ENCODE measurements around the gene GALM. TPM values are rescaled to one million over a fixed set of nuclear protein-coding genes. Genes with fewer than 3 reads are reported as not detected.

Gene GALM
- total RNA-seq, 2 experiments from 2014 or later, result 38.3 to 40.6 TPM

- ChIA-PET POLR2A (interaction anchor here (5.5 kb wide), 1 partner anchor 11 kb away, joined by 97 read pairs; the partner anchor contains the start of gene SRSF7), CTCF (interaction anchor here (0.7 to 8.3 kb wide), 5 partner anchors 129 to 174 kb away, joined by 3 to 95 read pairs (median 5); no protein-coding TSS in a partner anchor)
- Mint-ChIP-seq H3K4me3 (no peak overlapping the region), H3K4me1 (ENCODE audit: low read depth) (peaks cover 31% of the 10 kb centered on the region), H3K36me3 (ENCODE audit: low read depth) (peaks cover 69% of the 10 kb centered on the region), H3K9me3 (peaks cover 2% of the 10 kb centered on the region), H3K27ac (peak overlapping the region; percentile 12), H3K27me3 (no peaks in the 10 kb centered on the region)
- intact Hi-C loops (cut with micrococcal nuclease), result no loop called here
- ATAC-seq (no peak), DNase-seq (no peak)
- TF ChIP-seq, protein P1, sequence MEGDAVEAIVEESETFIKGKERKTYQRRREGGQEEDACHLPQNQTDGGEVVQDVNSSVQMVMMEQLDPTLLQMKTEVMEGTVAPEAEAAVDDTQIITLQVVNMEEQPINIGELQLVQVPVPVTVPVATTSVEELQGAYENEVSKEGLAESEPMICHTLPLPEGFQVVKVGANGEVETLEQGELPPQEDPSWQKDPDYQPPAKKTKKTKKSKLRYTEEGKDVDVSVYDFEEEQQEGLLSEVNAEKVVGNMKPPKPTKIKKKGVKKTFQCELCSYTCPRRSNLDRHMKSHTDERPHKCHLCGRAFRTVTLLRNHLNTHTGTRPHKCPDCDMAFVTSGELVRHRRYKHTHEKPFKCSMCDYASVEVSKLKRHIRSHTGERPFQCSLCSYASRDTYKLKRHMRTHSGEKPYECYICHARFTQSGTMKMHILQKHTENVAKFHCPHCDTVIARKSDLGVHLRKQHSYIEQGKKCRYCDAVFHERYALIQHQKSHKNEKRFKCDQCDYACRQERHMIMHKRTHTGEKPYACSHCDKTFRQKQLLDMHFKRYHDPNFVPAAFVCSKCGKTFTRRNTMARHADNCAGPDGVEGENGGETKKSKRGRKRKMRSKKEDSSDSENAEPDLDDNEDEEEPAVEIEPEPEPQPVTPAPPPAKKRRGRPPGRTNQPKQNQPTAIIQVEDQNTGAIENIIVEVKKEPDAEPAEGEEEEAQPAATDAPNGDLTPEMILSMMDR (IDR thresholded peaks at IDR 0.05), result no peak
Observed at GRCh38 chr2:38739524-38739923, 73.6 kb downstream of the GALM start.

GRCh38 chr2:38740851-38741731 lies 75.2 kb downstream of the GALM start:
- H3K9me3 Mint-ChIP-seq, result peaks cover 2% of the 10 kb centered on the region
- POLR2A ChIA-PET, result interaction anchor here (0.7 to 12.8 kb wide), 22 partner anchors 9 to 206 kb away, joined by 3 to 209 read pairs (median 4); partner anchors contain the start of genes GALM, HNRNPLL and SRSF7
- peaks cover 46% of the 10 kb centered on the region for H3K4me1 Mint-ChIP-seq (ENCODE audit: low read depth)
- no peaks in the 10 kb centered on the region for H3K27me3 Mint-ChIP-seq
- TF ChIP-seq, protein P1 (IDR thresholded peaks at IDR 0.05), result peak; percentile 87
- no peak overlapping the region for H3K4me3 Mint-ChIP-seq
- H3K27ac Mint-ChIP-seq, result peak overlapping the region; percentile 28
- CTCF ChIA-PET, result interaction anchor here (0.6 to 8.3 kb wide), 28 partner anchors 9 to 323 kb away, joined by 3 to 95 read pairs (median 4); no protein-coding TSS in a partner anchor
- peaks cover 78% of the 10 kb centered on the region for H3K36me3 Mint-ChIP-seq (ENCODE audit: low read depth)
- DNase-seq, result no peak
- ATAC-seq, result no peak
- intact Hi-C loops (cut with micrococcal nuclease), result loop anchor here (5.0 to 10.0 kb wide), 2 partner anchors 204 to 426 kb away; no protein-coding TSS in a partner anchor

DNA sequence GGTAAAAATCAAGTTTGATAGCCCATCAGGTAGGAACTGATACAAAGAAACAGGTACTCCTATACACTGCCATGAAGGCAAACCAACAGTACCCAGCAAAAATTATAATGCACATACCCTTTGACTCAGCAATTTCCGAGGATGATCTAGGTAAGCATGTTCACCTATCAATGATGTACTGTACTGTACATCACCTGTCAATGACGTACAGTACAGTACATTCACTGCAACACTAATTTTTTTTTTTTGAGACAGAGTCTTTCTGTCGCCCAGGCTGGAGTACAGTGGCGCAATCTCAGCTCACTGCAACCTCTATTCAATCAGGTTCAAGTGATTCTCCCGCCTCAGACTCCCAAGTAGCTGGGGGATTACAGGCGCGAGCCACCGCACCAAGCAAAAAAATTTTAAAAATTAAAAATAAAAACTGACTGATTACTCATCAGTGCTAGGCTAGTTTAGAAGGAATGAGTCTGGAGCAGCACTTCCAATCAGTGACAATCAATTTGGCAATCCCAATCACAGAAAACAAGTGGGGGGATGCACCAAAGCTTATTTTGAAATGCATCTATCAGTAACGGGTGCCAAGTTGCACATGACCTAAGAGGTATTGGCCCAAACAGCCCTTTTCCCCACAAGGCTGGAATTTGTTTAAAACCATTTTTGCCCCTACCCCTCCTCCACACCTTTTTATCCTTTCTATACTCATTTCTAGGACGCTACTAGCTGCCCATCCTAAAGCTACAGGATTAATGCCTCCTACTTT lies 77.1 kb downstream of the GALM start:
- H3K4me3 Mint-ChIP-seq, result no peak overlapping the region
- ChIA-PET POLR2A (interaction anchor here (0.7 to 12.8 kb wide), 23 partner anchors 8 to 368 kb away, joined by 3 to 209 read pairs (median 4); partner anchors contain the start of genes GALM, HNRNPLL and SRSF7), CTCF (interaction anchor here (0.7 to 8.3 kb wide), 11 partner anchors 8 to 208 kb away, joined by 3 to 95 read pairs (median 4); partner anchors contain the start of gene HNRNPLL)

DNA sequence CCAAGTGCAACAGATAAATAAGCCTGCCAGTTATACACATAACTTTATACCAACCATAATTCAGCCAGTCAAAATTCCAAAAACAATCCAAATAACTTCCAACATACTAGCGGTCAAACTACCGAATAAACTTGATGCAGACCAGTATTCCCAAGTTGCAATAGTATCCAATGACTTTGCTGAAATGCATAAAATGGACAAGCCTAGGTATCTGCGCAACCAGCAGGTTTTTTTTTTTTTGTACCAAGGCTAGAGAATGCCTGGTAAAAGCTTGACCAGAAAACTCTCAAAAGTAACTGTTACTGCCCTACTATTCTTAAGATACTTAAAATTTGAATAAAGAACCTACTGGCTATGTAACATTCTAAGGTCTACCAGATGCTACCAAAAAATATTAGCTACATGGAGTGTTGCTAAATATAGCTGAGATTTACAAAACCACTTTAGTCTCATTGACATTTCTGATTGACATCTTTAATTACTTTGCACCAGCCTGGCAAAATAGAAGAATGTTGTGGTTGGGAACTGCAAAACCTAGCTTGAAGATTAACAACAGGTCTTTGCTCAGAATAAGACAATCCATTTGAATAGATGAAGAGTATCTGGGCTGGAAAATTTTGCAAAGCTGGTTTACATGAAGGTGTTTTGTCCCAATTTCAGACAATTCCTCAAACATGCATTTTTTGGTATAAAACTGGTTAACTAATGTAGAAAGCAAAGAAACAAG lies 77.9 kb downstream of the GALM start:
- POLR2A ChIA-PET, result interaction anchor here (0.7 to 12.8 kb wide), 25 partner anchors 7 to 205 kb away, joined by 3 to 209 read pairs (median 4); partner anchors contain the start of genes HNRNPLL and SRSF7
- peaks cover 2% of the 10 kb centered on the region for H3K9me3 Mint-ChIP-seq
- TF ChIP-seq, protein P1 (IDR thresholded peaks at IDR 0.05), result no peak
- ATAC-seq (no peak), DNase-seq (no peak)
- peaks cover 85% of the 10 kb centered on the region for H3K36me3 Mint-ChIP-seq (ENCODE audit: low read depth)
- H3K4me3 Mint-ChIP-seq, result no peak overlapping the region
- H3K27me3 Mint-ChIP-seq, result no peaks in the 10 kb centered on the region
- peaks cover 65% of the 10 kb centered on the region for H3K4me1 Mint-ChIP-seq (ENCODE audit: low read depth)
- CTCF ChIA-PET, result interaction anchor here (0.6 to 8.3 kb wide), 13 partner anchors 9 to 278 kb away, joined by 3 to 95 read pairs (median 4); partner anchors contain the start of gene HNRNPLL
- intact Hi-C loops (cut with micrococcal nuclease), result loop anchor here (5.0 to 10.0 kb wide), 2 partner anchors 207 to 429 kb away; no protein-coding TSS in a partner anchor
- peak overlapping the region; percentile 75 for H3K27ac Mint-ChIP-seq

More for the DNA sequence above, 77.1 kb downstream of the GALM start:
- Mint-ChIP-seq H3K4me1 (ENCODE audit: low read depth) (peaks cover 61% of the 10 kb centered on the region), H3K36me3 (ENCODE audit: low read depth) (peaks cover 85% of the 10 kb centered on the region), H3K27me3 (no peaks in the 10 kb centered on the region), H3K9me3 (peaks cover 2% of the 10 kb centered on the region), H3K27ac (peak overlapping the region; percentile 75)
- TF ChIP-seq, protein P1 (IDR thresholded peaks at IDR 0.05), result no peak
- ATAC-seq, result peak; percentile 28
- intact Hi-C loops (cut with micrococcal nuclease), result loop anchor here (5.0 to 10.0 kb wide), 2 partner anchors 206 to 428 kb away; no protein-coding TSS in a partner anchor
- no peak for DNase-seq

Data from activated CD8-positive, alpha-beta T cell treated with anti-CD3 and anti-CD28 coated beads for 36 hours (primary cell).